AG09309 (cell line): ENCODE measurements around the gene ZNF362.

Source experiments
- DNase-seq: peaks from one replicate; pipeline ENCODE4 v3.0.0-alpha.2; 2010; ENCODE audit warnings: low read depth
- H3K4me3 ChIP-seq: 2 replicates; pipeline ENCODE4 v1.5.1; 2011; ENCODE audit warnings: mild to moderate bottlenecking, low read depth, low read length, moderate library complexity; ENCODE audit not compliant: control insufficient read depth
- TF ChIP-seq, protein P1 (sequence below): IDR thresholded peaks from 2 replicates; pipeline ENCODE4 v1.5.1; 2011; ENCODE audit warnings: mild to moderate bottlenecking, low read depth, low read length, inconsistent platforms; ENCODE audit not compliant: insufficient read depth, control insufficient read depth; ENCODE audit errors: missing control alignments

Gene ZNF362

GRCh38 chr1:33346533-33346926 lies 90.2 kb downstream of the ZNF362 start:
- peak overlapping the region; percentile 14 for H3K4me3 ChIP-seq
- DNase-seq = no peak
- TF ChIP-seq, protein P1, sequence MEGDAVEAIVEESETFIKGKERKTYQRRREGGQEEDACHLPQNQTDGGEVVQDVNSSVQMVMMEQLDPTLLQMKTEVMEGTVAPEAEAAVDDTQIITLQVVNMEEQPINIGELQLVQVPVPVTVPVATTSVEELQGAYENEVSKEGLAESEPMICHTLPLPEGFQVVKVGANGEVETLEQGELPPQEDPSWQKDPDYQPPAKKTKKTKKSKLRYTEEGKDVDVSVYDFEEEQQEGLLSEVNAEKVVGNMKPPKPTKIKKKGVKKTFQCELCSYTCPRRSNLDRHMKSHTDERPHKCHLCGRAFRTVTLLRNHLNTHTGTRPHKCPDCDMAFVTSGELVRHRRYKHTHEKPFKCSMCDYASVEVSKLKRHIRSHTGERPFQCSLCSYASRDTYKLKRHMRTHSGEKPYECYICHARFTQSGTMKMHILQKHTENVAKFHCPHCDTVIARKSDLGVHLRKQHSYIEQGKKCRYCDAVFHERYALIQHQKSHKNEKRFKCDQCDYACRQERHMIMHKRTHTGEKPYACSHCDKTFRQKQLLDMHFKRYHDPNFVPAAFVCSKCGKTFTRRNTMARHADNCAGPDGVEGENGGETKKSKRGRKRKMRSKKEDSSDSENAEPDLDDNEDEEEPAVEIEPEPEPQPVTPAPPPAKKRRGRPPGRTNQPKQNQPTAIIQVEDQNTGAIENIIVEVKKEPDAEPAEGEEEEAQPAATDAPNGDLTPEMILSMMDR = no peak

- no peak for DNase-seq
- TF ChIP-seq, protein P1 = no peak
- H3K4me3 ChIP-seq = peak overlapping the region; percentile 71
Observed at GRCh38 chr1:33346927-33347649, 90.8 kb downstream of the ZNF362 start.

GRCh38 chr1:33347650-33347992 lies 91.3 kb downstream of the ZNF362 start:
- DNase-seq = no peak
- TF ChIP-seq, protein P1 = no peak
- H3K4me3 ChIP-seq = peak overlapping the region; percentile 71

DNA sequence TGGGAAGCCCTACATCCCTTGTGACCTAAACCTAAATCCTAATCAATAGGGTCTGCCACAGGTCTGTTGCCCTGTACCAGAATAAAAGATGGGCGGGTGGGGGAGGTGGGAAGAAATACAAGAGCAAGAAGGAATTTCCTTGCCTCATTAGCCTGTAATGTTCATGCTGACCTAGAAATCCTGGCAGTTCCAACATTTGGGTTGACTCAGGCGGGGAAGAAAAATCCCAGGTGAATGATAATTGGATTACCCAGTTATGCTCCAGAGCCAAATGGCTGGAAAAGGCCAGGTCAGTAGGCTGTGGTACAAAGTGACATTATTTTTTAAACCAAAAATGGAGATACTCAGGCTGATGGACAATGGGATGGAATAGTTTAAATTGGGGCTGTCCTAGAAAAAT lies 91.9 kb downstream of the ZNF362 start:
- no peak for DNase-seq
- peak overlapping the region; percentile 71 for H3K4me3 ChIP-seq
- TF ChIP-seq, protein P1 = no peak

GRCh38 chr1:33348676-33349080 lies 92.4 kb downstream of the ZNF362 start:
- TF ChIP-seq, protein P1 = no peak
- H3K4me3 ChIP-seq = peak overlapping the region; percentile 71
- DNase-seq = no peak

DNA sequence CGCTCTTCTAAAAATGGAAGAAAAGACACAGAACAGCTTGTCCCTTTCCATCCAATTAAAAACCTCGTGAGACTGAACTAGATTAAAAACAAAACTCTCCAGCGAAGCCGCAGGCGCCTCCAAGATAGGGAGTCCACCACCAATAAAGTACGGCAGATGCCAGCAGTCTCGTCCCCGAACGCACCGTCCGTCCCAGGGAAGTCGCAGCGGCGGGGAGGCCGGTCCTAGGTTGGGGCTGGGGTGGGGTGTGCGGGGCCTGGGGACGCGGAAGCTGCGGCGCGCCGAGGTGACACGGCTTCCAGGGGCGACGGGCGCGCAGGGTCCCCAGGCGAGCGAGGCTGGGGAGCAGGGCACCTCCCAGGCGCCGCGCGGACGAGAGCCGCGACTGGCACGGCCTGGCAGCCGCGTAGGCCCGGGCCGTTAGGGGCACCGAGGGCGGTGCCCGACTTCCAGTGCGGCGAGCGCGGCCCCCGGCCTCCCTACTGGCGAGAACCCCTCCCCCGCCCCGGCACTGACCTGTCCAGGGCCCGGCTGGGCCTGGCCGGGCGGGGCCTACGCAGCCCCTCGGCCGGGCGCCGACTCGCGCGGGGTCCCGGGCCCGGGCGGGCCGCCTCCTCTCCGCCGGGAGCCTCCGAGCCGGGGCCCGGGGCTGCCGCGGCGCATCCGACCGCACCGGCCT lies 92.9 kb downstream of the ZNF362 start:
- DNase-seq = no peak
- H3K4me3 ChIP-seq = peak overlapping the region; percentile 71
- TF ChIP-seq, protein P1 = no peak
